ENCODE measurements around the gene TBX1.

DNA sequence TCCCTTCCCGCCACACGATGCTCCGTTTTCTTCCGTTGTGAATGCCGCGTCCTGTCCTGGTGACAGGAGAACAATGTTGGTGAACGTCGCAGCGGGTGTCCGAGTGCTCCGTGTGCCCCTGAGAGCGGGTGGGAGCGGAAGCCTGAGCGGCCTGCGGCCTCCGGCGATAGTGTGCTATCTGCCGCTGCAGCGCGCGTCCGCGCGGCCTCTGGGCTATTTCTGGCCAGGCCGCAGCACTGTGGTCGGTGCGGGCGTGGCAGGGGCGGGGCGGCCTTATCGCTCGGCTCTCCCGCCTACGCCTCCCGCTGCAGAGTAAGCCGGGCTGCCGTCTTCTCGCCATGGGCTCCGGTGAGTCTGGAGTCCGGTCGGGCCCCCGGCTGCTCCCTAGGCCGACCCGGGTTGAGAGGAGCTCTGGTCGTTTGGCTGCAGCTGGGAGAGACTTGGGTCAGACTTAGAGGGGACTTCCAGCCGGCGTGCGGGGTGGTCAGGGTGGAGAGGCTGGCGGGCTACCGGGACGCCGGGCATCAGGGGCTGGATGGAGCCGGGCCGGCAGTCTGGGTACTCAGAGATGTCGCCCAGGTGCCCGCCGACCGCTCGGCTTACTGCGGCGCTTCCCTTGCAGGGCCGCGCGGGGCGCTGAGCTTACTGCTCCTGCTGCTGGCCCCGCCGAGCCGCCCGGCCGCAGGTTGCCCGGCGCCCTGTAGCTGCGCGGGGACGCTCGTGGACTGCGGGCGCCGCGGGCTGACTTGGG lies 37.2 kb upstream of the TBX1 start, which contains the start of gene GP1BB:
- no peak for TF ChIP-seq POLR2A (IDR thresholded peaks at IDR 0.05)
- TF ChIP-seq, protein P1, sequence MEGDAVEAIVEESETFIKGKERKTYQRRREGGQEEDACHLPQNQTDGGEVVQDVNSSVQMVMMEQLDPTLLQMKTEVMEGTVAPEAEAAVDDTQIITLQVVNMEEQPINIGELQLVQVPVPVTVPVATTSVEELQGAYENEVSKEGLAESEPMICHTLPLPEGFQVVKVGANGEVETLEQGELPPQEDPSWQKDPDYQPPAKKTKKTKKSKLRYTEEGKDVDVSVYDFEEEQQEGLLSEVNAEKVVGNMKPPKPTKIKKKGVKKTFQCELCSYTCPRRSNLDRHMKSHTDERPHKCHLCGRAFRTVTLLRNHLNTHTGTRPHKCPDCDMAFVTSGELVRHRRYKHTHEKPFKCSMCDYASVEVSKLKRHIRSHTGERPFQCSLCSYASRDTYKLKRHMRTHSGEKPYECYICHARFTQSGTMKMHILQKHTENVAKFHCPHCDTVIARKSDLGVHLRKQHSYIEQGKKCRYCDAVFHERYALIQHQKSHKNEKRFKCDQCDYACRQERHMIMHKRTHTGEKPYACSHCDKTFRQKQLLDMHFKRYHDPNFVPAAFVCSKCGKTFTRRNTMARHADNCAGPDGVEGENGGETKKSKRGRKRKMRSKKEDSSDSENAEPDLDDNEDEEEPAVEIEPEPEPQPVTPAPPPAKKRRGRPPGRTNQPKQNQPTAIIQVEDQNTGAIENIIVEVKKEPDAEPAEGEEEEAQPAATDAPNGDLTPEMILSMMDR (IDR thresholded peaks at IDR 0.05) = peak in 1 of 3 donors; percentile 6
- no peak for TF ChIP-seq POLR2AphosphoS5 (IDR thresholded peaks at IDR 0.05)
